OCI-LY3 (cell line): ENCODE results near the gene CD19.
"Not testable (repeated sequence)": the region's sequence is repeated elsewhere in the genome, so short reads cannot be mapped to it uniquely, and the experiment has no call there.

Experiments
- H2AFZ ChIP-seq: fragments of 200-600, 300-600 bp; shearing (Covaris generic); 2 replicates; pipeline ENCODE4 v1.6.0; 2014; ENCODE audit warnings: antibody characterized with exemption, low read depth, low read length
- H3K27ac ChIP-seq: fragments of 200-600, 300-600 bp; sonication (generic); 2 replicates; pipeline ENCODE4 v1.5.1; 2014; ENCODE audit warnings: mild to moderate bottlenecking, low read length, moderate library complexity, mixed read lengths
- H3K27me3 ChIP-seq: fragments of 200-600, 300-600 bp; sonication (generic); 2 replicates; pipeline ENCODE4 v1.6.1; 2014; ENCODE audit warnings: low read depth, low read length, mixed read lengths
- H3K36me3 ChIP-seq: fragments of 200-600, 300-600 bp; sonication (generic); replicated peaks from 2 replicates; pipeline ENCODE3; 2014; ENCODE audit warnings: low read depth, low read length, mixed read lengths
- H3K4me1 ChIP-seq: fragments of 300-600, 200-600 bp; sonication (generic); 2 replicates; pipeline ENCODE4 v1.6.1; 2014; ENCODE audit warnings: low read length, mixed read lengths
- H3K4me2 ChIP-seq: fragments of 200-600, 300-600 bp; sonication (generic); 2 replicates; pipeline ENCODE4 v1.6.1; 2014; ENCODE audit warnings: low read length, mixed read lengths
- H3K4me3 ChIP-seq: fragments of 300-600, 200-600 bp; sonication (generic); 2 replicates; pipeline ENCODE4 v1.5.1; 2014; ENCODE audit warnings: antibody characterized with exemption, mild to moderate bottlenecking, low read length, moderate library complexity
- H3K79me2 ChIP-seq: fragments of 300-600, 200-600 bp; shearing (Covaris generic); 2 replicates; pipeline ENCODE4 v1.6.1; 2014; ENCODE audit warnings: mild to moderate bottlenecking, low read length, mixed read lengths
- H3K9ac ChIP-seq: fragments of 300-600, 200-600 bp; shearing (Covaris generic); 2 replicates; pipeline ENCODE4 v1.6.0; 2014; ENCODE audit warnings: mild to moderate bottlenecking, low read length, moderate library complexity
- H3K9me3 ChIP-seq: fragments of 200-600, 300-600 bp; shearing (Covaris generic); 2 replicates; pipeline ENCODE4 v1.6.1; 2014; ENCODE audit warnings: low read length, mixed read lengths; ENCODE audit not compliant: insufficient read depth
- H4K20me1 ChIP-seq: fragments of 200-600, 300-600 bp; sonication (generic); 2 replicates; pipeline ENCODE4 v1.6.1; 2016; ENCODE audit warnings: low read length, mixed read lengths; ENCODE audit not compliant: insufficient read depth
- CTCF ChIP-seq: fragments of 200-600, 300-600 bp; sonication (generic); IDR thresholded peaks from 2 replicates; pipeline ENCODE4 v1.5.1; 2014; ENCODE audit warnings: antibody characterized with exemption, low read length, low read depth
- EZH2phosphoT487 ChIP-seq: fragments of 200-600 bp; shearing (Covaris generic); IDR thresholded peaks from 2 replicates; pipeline ENCODE4 v1.6.1; 2018; ENCODE audit warnings: antibody characterized with exemption, mixed run types, low read depth

Gene CD19

DNA sequence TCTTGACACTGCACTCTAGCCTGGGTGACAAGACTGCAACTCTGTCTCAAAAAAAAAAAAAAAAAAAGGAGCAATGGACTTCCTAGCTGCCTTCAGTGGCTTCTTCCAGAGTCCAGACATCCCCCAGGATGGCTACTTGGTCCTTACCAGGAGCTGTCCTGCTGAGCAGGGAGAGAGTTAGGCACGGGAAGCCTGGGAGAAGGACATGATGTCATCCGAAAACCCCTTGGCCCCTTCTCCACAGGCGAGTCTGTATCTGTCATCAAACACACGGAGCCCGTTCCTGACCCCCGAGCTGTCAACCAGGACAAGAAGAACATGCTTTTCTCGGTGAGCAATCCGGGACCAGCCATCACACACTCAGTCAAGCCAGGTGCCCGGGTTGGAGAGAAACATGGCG lies 44.8 kb upstream of the CD19 start:
- TF ChIP-seq CTCF (no peak), EZH2phosphoT487 (no peak)
- peaks cover 10% of the 10 kb centered on the region for H3K4me1 ChIP-seq
- no peaks in the 10 kb centered on the region for H3K9me3 ChIP-seq
- no peak overlapping the region for H2AFZ ChIP-seq
- H3K36me3 ChIP-seq: no peaks in the 10 kb centered on the region
- H3K4me3 ChIP-seq: no peak overlapping the region
- H3K27ac ChIP-seq: no peak overlapping the region
- no peak overlapping the region for H3K9ac ChIP-seq
- H3K4me2 ChIP-seq: no peak overlapping the region
- no peaks in the 10 kb centered on the region for H3K27me3 ChIP-seq
- no peaks in the 10 kb centered on the region for H4K20me1 ChIP-seq
- H3K79me2 ChIP-seq: no peaks in the 10 kb centered on the region

GRCh38 chr16:28890355-28890754 lies 41.4 kb upstream of the CD19 start:
- H4K20me1 ChIP-seq, H3K9me3 ChIP-seq, H3K9ac ChIP-seq, H3K36me3 ChIP-seq, H3K79me2 ChIP-seq, H3K4me3 ChIP-seq, H3K4me1 ChIP-seq, H3K27me3 ChIP-seq, H2AFZ ChIP-seq, H3K4me2 ChIP-seq, H3K27ac ChIP-seq: not testable (repeated sequence)

GRCh38 chr16:28891964-28892890 lies 39.5 kb upstream of the CD19 start:
- no peaks in the 10 kb centered on the region for H4K20me1 ChIP-seq
- TF ChIP-seq EZH2phosphoT487 (no peak), CTCF (no peak)
- no peaks in the 10 kb centered on the region for H3K36me3 ChIP-seq
- no peak overlapping the region for H3K4me3 ChIP-seq
- H3K9me3 ChIP-seq: no peaks in the 10 kb centered on the region
- no peak overlapping the region for H2AFZ ChIP-seq
- no peaks in the 10 kb centered on the region for H3K79me2 ChIP-seq
- H3K4me1 ChIP-seq: peaks cover 16% of the 10 kb centered on the region
- H3K9ac ChIP-seq: no peak overlapping the region
- no peak overlapping the region for H3K4me2 ChIP-seq
- H3K27me3 ChIP-seq: no peaks in the 10 kb centered on the region
- H3K27ac ChIP-seq: no peak overlapping the region

GRCh38 chr16:28893291-28893690 lies 38.5 kb upstream of the CD19 start:
- no peaks in the 10 kb centered on the region for H3K27me3 ChIP-seq
- no peak overlapping the region for H2AFZ ChIP-seq
- peaks cover 16% of the 10 kb centered on the region for H3K4me1 ChIP-seq
- TF ChIP-seq EZH2phosphoT487: no peak
- no peak overlapping the region for H3K4me2 ChIP-seq
- no peaks in the 10 kb centered on the region for H3K79me2 ChIP-seq
- no peaks in the 10 kb centered on the region for H4K20me1 ChIP-seq
- H3K36me3 ChIP-seq: no peaks in the 10 kb centered on the region
- no peak overlapping the region for H3K9ac ChIP-seq
- H3K27ac ChIP-seq: no peak overlapping the region
- H3K9me3 ChIP-seq: no peaks in the 10 kb centered on the region
- H3K4me3 ChIP-seq: no peak overlapping the region

- Histone ChIP-seq H3K9ac (no peak overlapping the region), H2AFZ (no peak overlapping the region), H3K79me2 (no peaks in the 10 kb centered on the region), H3K27ac (no peak overlapping the region), H3K9me3 (no peaks in the 10 kb centered on the region), H3K4me3 (no peak overlapping the region), H3K36me3 (no peaks in the 10 kb centered on the region), H3K4me2 (no peak overlapping the region), H4K20me1 (no peaks in the 10 kb centered on the region), H3K27me3 (no peaks in the 10 kb centered on the region), H3K4me1 (peaks cover 6% of the 10 kb centered on the region; the same call in 1 of the 2 replicates)
- TF ChIP-seq CTCF (no peak), EZH2phosphoT487 (no peak)
These were observed 36.2 kb upstream of the CD19 start for GRCh38 chr16:28895609-28896008.
